HG03342 (cell line): ENCODE measurements around the gene AANAT.

Experiments
- ATAC-seq: cut with Tn5 transposase; IDR thresholded peaks from one replicate; pipeline ENCODE4 v1.9.1; 2021; ENCODE audit warnings: mild to moderate bottlenecking, moderate library complexity; ENCODE audit not compliant: unreplicated experiment

Gene AANAT

GRCh38 chr17:76441686-76442340 is 25.6 kb upstream of the AANAT start:
- ATAC-seq = no peak

DNA sequence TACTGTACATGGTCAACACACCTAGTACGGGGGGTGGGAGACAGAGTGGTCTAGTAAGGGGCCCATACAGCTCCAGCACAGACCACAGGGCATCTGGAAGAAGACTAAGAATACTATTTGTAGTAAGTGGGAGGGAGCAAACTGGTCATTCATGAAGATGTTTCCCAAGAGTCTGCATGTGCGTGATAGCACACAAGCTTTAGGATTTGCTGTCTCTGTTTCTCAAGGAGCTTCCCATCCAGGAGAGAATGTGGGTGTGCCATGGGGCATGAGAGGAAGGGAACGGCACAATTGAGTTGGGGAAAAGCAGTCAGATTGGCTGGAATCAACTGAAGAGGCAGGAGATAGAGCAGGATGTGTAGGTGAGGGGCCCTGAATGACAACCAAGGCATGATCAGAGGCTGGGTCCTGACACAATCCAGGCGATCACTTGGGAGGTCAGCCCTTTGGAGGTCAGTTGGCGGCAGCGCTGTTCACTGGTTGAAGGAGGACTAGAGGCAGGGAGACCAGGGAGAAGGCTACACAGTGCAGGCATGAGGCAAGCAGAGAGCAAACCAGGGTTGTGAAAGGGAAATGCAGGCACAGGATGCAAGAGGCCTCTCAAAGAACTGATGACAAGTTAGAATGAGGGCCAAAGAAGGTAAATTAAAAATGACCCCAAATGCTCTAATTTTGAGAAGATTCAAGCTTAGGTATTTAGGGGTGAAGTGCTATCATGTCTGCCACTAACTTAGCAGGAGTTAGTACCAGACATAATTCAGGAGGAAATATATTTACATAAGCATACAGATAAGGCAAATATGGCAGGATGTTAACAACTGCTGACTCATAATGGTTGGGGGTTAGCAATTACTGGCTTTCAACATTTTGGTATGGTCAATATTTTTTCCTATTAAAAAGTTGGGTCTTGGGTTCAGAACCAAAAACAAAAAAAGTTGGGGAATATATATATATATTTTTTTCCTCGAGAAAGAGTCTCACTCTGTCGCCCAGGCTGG is 24.8 kb upstream of the AANAT start:
- no peak for ATAC-seq

- no peak for ATAC-seq
These were observed 22.7 kb upstream of the AANAT start for GRCh38 chr17:76444518-76445311.

GRCh38 chr17:76445697-76446448 is 21.5 kb upstream of the AANAT start:
- no peak for ATAC-seq

DNA sequence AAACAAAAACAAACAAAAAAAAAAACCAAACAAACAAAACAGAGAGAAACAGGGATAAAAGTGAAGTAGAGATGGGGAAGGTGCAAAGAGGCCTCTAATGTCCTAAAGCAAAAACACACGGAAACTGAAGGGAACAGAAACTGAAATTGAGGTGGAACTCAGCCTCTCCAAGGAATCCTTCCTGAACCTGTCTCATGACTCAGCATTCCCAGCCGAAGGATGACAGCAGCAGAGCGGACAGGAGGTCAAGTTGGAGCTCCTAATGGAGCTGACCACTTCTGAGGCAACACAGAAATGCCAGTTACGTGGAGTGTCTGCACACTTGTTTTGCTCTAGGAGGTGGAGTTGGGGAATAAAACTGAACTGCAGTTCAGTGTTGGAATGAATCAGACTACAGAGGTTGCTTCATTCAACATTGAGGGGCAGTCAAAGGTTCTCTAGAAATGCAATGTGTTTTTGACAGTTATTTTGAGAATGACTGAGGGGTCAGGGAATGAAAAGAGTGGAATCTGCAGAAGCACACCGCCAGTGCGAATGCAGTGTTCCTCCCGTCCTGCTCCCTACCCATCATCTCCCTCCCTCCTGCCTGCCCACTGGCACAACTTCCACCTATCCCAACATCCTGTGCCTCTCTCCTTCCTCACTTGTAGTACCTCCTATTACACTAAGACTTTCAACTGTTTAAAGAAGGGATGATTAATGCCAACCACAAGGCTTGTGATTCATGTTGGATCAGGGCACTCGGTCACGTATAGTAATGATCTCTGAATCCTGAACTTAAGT is 20.8 kb upstream of the AANAT start:
- no peak for ATAC-seq

- no peak for ATAC-seq
These were observed 19.3 kb upstream of the AANAT start for GRCh38 chr17:76447931-76448652.

DNA sequence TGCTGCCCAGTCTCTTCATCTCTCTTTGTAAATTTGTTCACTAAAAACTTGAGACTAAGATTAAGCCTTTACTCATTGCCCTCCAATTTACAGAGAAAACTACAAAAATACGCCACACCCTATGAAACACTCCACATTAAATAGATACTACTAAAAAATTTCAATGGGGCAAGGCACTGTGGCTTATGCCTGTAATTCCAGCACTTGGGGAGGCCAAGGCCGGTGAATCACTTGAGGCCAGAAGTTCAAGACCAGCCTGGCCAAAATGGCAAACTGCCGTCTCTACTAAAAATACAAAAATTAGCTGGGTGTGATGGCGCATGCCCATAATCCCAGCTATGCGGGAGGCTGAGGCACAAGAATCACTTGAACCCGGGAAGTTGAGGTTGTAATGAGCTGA is 18.3 kb upstream of the AANAT start:
- no peak for ATAC-seq

DNA sequence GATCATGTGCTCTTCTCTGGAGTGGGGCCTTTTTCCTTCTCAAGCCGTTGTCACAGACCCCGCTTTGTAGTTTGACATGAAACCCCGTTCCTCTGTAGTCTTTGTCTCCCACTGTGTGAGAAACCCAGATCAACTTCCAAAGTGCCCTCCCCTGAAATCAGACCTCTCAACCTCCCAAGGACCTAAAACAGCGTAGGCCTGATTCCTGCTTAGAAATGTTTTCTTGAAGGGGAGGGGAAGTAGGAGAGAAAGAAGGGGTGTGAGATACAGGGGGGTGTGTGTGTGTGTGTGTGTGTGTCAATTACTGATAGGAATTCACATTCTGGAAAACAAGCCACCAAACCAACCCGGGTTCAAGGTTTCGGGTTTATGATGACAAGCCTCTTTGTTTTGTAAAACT is 15.9 kb upstream of the AANAT start:
- no peak for ATAC-seq

DNA sequence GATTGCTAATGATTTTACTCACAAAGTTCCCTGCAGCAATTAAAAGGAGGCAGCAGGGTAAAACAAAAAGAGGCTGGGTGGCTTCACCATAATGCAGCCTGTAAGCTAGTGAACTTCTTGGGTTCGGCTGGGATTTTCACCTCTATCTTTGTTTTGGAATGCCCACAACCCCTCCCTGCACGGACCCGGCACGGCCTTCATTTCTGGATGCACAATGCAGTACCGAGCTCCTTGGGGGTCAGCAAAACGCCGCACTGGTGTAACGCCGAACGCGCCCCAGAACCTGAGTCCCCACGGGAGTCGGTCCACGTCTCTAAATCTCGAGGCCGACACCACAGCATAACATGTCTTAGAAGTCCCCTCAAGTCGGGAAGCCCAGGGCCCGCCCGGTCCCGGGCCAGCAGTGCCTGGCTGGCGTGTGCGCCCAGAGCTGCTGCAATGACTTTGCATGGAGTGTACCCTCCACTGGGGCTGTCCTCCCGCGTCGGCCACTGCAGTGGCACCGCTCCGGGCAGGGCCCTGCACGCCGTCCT is 15.2 kb upstream of the AANAT start:
- peak; percentile 12 for ATAC-seq

DNA sequence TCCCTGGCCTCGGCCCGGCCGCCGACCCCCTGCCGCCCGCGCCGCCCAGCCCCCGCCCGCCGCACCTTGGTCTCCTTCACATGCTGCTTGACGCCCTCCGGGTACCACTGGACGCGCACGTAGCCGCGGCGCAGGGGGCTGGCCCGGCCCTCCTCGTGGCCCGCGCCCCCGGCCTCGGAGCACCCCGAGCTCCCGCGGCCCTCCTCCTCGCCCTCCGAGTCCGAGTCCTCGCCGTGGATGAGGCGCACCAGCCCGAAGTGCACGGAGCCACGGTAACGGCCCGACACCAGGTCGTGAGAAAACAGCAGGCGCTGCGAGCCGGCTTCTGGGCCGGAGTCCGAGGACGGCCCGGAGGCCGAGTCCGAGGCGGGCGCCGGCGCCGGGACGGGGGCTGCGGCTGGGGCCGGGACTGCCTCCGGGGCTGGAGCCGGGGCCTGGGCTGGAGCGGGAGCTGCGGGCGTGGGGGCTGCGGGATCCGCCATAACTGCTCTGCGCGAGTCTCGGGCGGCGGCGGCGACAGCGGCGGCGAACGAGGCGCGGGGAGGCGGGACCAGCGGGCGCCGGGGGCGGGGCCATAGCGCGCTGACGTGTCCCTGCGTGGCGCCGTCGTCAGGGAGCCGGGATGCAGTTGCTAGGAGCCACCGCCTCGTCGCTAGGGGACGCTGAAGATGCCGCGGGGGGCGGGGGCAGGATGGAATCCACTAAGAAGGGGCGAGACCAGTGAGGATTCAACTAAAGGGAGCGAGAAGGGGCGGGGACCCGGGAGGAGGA is 14.6 kb upstream of the AANAT start, which contains the start of gene UBE2O:
TSS of gene UBE2O (minus strand) at position 493 of the 771 bp plus-strand sequence. CDS start at position 482, 11 bp downstream.
- peak; percentile 91 for ATAC-seq

GRCh38 chr17:76453431-76453743 is 14.0 kb upstream of the AANAT start:
- no peak for ATAC-seq

GRCh38 chr17:76458580-76459490 is 8.6 kb upstream of the AANAT start:
- ATAC-seq = no peak

- no peak for ATAC-seq
These were observed 7.7 kb upstream of the AANAT start for GRCh38 chr17:76459674-76460073.

- no peak for ATAC-seq
These were observed 5.4 kb upstream of the AANAT start for GRCh38 chr17:76461765-76462555.

DNA sequence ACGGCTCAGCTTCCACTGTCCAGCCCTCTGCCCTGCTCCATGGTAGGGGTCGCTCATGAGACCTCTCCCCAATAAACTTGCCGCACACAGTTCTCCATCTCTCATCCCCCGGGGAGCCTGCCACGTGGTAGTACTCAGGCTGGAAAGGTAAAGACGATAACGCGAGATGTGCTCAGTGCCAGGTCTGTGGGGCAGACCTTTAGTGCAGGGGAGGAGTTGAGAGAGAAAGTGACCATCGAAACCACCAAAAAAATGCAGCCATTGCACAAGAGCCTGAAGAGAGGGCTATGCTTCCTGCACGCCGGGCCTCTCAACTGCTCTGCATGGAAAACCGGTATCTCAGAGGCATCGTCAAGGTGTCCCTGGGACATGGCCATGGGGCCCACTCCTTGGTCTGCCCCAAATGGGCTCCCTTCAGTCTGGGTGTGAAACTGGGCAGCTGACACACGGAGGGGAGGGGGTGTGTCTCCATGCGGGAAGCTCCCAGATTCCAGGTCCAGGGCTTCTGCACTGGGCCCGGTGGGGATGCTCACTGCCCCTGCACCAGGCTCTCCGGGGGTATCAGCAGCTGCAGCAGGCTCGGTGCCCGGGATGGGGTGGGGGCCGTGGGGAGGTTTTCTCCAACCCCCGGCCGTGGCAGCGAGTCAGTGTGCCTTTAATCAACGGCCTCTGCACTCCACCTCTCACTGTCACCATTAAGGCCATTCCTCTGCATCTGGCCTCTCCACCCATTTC is 4.7 kb upstream of the AANAT start:
- no peak for ATAC-seq

- ATAC-seq = no peak
These were observed 650 bp upstream of the AANAT start for GRCh38 chr17:76466775-76467130.
